C4-2B (cell line): ENCODE measurements around the gene ATP2A3.

Source experiments
- H3K27ac ChIP-seq: fragments of 450-650 bp; 2 replicates; pipeline ENCODE4 v1.5.1; 2017
- CTCF ChIP-seq: fragments of 450-650 bp; conservative IDR thresholded peaks from 2 replicates; pipeline ENCODE4 v1.5.1; 2017; ENCODE audit warnings: mild to moderate bottlenecking
- ZFX ChIP-seq: fragments of 450-650 bp; IDR thresholded peaks from 2 replicates; pipeline ENCODE4 v1.6.1; 2017

The ATP2A3 gene

DNA sequence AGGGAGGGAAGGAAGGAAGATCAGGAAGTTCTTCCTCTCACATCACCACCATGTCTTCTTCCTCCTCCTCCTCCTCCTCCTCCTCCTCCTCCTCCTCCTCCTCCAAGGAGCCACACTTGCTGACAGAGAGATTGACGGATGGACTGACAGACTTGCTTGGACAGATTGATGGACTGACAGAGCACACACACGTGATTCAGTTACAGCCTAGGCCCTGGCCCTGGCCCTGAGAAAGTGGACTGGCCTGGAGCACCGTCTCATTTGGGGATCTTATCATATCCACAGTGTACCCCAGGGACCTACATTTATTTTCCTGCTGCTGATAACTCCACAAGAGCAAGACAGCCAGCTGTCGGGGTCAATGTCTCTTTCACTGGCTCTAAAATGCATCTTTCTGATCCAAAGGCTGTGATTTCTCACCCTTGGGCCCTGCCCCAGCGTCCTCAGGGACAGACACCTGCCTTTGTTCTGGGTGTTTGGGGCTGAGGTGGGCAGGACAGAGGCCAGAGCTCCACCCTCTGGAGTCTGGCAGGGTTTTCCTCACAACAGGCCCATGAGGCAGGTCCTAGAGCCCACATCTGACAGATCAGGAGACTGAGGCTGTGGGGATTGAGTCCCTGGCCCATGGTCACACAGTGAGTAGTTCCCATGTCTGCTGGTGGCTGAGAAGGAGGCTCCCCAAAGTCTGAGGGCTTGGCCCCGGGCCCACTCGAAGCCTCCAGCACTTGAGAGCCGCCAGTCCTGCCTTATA is 45.7 kb downstream of the ATP2A3 start:
- TF ChIP-seq CTCF (no peak), ZFX (no peak)
- no peak overlapping the region for H3K27ac ChIP-seq

DNA sequence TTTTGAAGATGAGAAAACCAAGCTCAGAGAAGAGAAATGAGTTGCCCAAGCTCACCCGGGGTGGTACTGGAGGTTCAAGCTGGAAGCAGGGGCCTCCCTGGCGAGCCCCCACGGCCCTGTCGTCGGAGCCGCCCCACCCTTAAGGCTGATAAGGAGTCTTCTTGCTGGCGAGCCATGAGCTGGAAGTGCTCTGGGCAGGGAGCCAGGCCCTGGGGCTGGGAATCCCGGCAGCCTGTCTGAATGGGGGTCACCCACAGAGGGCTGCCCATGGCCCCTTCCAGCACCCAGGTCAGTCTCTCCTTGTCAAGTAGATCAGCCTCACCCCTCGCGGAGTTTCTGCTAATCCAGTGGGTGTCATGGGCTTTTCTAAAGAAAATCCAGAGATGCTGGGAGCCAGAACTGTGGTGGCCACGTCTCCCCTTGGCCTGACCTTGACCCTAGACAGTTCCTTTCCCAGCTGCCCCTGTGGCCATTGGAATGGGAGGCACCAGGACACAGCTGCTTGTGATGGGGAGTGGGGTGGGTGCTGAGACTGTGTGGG is 46.8 kb downstream of the ATP2A3 start:
- H3K27ac ChIP-seq = no peak overlapping the region
- TF ChIP-seq ZFX = no peak
- TF ChIP-seq CTCF = no peak

DNA sequence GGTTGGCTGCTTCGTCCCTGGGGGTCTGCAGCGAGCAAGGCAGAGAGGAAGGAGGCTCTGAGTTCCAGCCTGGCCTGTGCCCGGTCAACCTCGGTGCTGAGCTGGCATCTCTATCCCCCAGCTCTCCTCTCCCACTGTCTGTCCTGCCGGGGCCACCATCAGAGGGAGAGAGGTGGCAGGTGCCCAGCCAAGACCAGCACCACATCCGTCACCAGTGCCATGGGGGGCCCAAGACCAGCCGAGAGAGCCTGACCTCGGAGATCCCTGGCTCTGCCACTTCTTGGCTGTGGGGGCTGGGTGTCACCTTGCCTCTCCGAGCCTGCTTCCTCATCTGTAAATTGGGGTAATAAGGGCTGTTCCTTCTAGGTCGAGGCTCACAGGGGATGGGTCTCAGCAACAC is 47.4 kb downstream of the ATP2A3 start:
- TF ChIP-seq ZFX (no peak), CTCF (no peak)
- H3K27ac ChIP-seq = no peak overlapping the region

DNA sequence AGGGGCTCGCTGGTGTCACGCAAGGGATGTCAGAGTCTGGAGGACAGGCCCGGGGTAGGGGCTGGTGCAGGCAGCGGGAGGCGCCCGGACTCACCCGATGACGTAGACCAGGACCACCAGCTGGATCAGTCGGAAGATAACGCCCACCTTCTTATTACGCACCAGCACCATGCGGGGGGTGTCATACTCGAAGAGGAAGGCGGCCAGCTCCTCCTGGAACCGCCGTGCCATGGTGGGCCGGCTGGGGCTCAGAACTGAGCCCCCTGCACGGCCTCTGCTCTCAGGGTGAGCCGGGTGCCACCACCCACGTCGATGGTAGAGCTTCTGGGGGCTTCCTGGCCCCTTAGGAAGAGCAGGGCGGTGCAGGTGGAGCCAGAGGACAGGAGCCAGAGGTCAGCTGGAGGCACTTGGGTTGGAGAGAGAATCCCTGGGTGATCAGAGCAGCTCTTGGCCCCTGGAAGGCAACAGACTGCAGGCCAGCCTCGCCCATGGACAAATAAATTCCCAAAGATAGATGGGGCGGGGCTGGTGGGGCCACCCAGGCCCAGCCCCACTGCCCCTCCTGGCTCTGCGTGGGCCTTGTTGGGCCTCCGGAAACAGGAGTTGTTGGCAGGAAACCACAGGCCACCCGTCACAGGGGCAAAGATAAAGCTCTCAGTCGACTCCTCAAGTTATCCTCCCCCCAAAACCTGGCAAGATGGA is 48.1 kb downstream of the ATP2A3 start, which contains the start of gene P2RX1:
P2RX1 (minus strand) TSS at position 471 of the 702 bp plus-strand sequence; CDS start at position 231, 240 bp downstream.
- H3K27ac ChIP-seq = no peak within 1 kb of the TSS
- no peak for TF ChIP-seq ZFX
- TF ChIP-seq CTCF = no peak

GRCh38 chr17:3915581-3915994 is 48.6 kb downstream of the ATP2A3 start:
- no peak overlapping the region for H3K27ac ChIP-seq
- TF ChIP-seq ZFX = no peak
- no peak for TF ChIP-seq CTCF

DNA sequence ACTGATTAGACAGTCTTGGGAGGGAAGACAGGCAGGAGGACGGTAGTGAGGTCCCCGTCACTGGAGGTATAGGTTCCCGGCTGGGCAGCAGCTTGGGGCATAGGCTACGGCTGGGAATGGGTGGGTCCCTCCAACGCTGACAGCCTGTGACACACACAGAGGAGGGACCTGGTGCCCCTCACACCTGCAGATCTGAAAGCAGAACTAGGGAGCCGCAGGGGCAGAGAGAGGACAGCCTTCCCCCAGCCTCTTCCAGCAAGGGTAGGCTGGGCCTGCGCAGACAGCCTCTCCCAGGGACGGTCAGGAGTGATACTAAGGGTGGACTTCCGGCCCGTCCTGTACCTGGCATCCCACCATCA is 49.9 kb downstream of the ATP2A3 start:
- no peak overlapping the region for H3K27ac ChIP-seq
- TF ChIP-seq ZFX = no peak
- no peak for TF ChIP-seq CTCF
